Glomerular visceral epithelial cell (primary cell): Measurements from ENCODE around the gene THYN1.

Source experiments
- DNase-seq: peaks from one replicate; pipeline ENCODE4 v3.0.0-alpha.2; 2016; ENCODE audit errors: extremely low spot score

THYN1 gene

GRCh38 chr11:134223121-134223520 lies 30.0 kb downstream of the THYN1 start:
- DNase-seq, result no peak

GRCh38 chr11:134216816-134217215 lies 36.3 kb downstream of the THYN1 start:
- DNase-seq, result no peak

GRCh38 chr11:134215836-134216235 lies 37.3 kb downstream of the THYN1 start:
- no peak for DNase-seq

- peak; percentile 20 for DNase-seq
Observed at GRCh38 chr11:134207538-134208239, 45.5 kb downstream of the THYN1 start.

GRCh38 chr11:134206185-134206584 lies 47.0 kb downstream of the THYN1 start:
- DNase-seq, result no peak

GRCh38 chr11:134205729-134206128 lies 47.4 kb downstream of the THYN1 start:
- no peak for DNase-seq

- DNase-seq, result no peak
Observed at GRCh38 chr11:134202661-134203060, 50.5 kb downstream of the THYN1 start.

GRCh38 chr11:134200688-134201087 lies 52.5 kb downstream of the THYN1 start:
- DNase-seq, result no peak

GRCh38 chr11:134199531-134199930 lies 53.6 kb downstream of the THYN1 start:
- no peak for DNase-seq
